Measurements from ENCODE around the gene RBM33. TPM values are rescaled to one million over a fixed set of nuclear protein-coding genes. Genes with fewer than 3 reads are reported as not detected.

RBM33 gene
- total and polyA plus RNA-seq, 2 of the 8 experiments (the other 6 are each of a cell fraction or from before 2014, with no cell fraction given): 16.5 to 64.6 TPM

DNA sequence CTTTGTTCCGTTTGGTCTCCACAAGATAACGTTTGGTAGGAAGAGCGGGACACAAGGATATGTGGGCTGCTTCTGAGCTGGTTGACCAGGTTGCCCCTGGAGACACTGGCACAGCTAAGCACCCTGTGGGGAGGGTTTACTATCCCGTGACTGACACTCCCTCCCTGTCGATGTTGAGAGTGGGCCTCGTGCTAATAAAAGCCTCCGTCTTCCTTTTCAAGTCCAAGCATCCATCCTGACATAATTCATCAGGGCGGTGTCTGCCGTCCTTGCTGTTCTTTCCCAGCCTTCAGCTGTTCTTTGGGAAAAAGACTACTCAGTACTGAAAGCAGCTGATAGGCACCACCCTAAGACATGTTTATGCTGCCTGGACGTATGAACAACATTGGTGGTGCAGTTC lies 118.2 kb downstream of the RBM33 start (continued):
- TF ChIP-seq GABPA (IDR thresholded peaks at IDR 0.05; ENCODE audit: borderline replicate concordance, insufficient read depth, low read length): no peak
